SU-DHL-6 (cell line): Measurements from ENCODE around the gene TARBP1.

Experiments
- H2AFZ ChIP-seq: fragments of 200-600 bp; sonication (generic); 2 replicates; pipeline ENCODE4 v1.6.1; 2014; ENCODE audit warnings: low read depth, mild to moderate bottlenecking, moderate library complexity, mixed read lengths, antibody characterized with exemption, low read length; ENCODE audit not compliant: severe bottlenecking
- H3F3A ChIP-seq: fragments of 200-600 bp; shearing (Covaris generic); 2 replicates; pipeline ENCODE4 v1.6.0; 2016; ENCODE audit warnings: antibody characterized with exemption, mild to moderate bottlenecking; ENCODE audit not compliant: insufficient read depth
- H3K27ac ChIP-seq: fragments of 200-600 bp; sonication (generic); 2 replicates; pipeline ENCODE4 v1.5.1; 2016; ENCODE audit warnings: low read depth, mild to moderate bottlenecking, low read length, moderate library complexity, mixed read lengths
- H3K27me3 ChIP-seq: fragments of 200-600 bp; sonication (generic), shearing (Covaris generic); 2 replicates; pipeline ENCODE4 v1.6.0; 2014; ENCODE audit warnings: mild to moderate bottlenecking, low read length
- H3K36me3 ChIP-seq: fragments of 200-600 bp; sonication (generic); 2 replicates; pipeline ENCODE4 v1.6.1; 2014; ENCODE audit warnings: mild to moderate bottlenecking, low read length, mixed read lengths
- H3K4me2 ChIP-seq: fragments of 300-600, 200-600 bp; shearing (Covaris generic), sonication (generic); 2 replicates; pipeline ENCODE4 v1.6.0; 2014; ENCODE audit warnings: low read length, low read depth, mild to moderate bottlenecking; ENCODE audit not compliant: poor library complexity, severe bottlenecking
- H3K4me3 ChIP-seq: fragments of 200-600 bp; sonication (generic); 2 replicates; pipeline ENCODE4 v1.5.1; 2014; ENCODE audit warnings: antibody characterized with exemption, low read length, mild to moderate bottlenecking, mixed read lengths; ENCODE audit not compliant: insufficient read depth, poor library complexity, severe bottlenecking
- H3K79me2 ChIP-seq: fragments of 200-600 bp; sonication (generic); 2 replicates; pipeline ENCODE4 v1.6.1; 2014; ENCODE audit warnings: mild to moderate bottlenecking, low read length, moderate library complexity; ENCODE audit not compliant: insufficient read depth
- H3K9ac ChIP-seq: fragments of 200-600 bp; sonication (generic); 2 replicates; pipeline ENCODE4 v1.7.0; 2014; ENCODE audit warnings: mild to moderate bottlenecking, low read length
- H3K9me2 ChIP-seq: fragments of 200-600 bp; sonication (generic); replicated peaks from 2 replicates; pipeline ENCODE4 v1.6.1; 2014; ENCODE audit warnings: low read length; ENCODE audit not compliant: insufficient read depth
- H3K9me3 ChIP-seq: fragments of 200-600 bp; sonication (generic); 2 replicates; pipeline ENCODE4 v1.6.1; 2014; ENCODE audit warnings: low read length, mixed read lengths; ENCODE audit not compliant: insufficient read depth
- H4K20me1 ChIP-seq: fragments of 200-600 bp; sonication (generic); 2 replicates; pipeline ENCODE4 v1.6.1; 2014; ENCODE audit warnings: low read depth, mild to moderate bottlenecking, antibody characterized with exemption, low read length, moderate library complexity, mixed read lengths
- CTCF ChIP-seq: fragments of 200-600 bp; sonication (generic); IDR thresholded peaks from one replicate; pipeline ENCODE4 v1.5.1; 2017; ENCODE audit warnings: antibody characterized with exemption, mild to moderate bottlenecking, low read length, moderate library complexity; ENCODE audit not compliant: insufficient read depth, poor library complexity, severe bottlenecking
- EZH2phosphoT487 ChIP-seq: fragments of 200-600 bp; sonication (generic), shearing (Covaris generic); conservative IDR thresholded peaks from 2 replicates; pipeline ENCODE4 v1.6.1; 2018; ENCODE audit warnings: mild to moderate bottlenecking, antibody characterized with exemption, low read length, moderate library complexity, mixed read lengths

The TARBP1 gene

GRCh38 chr1:234494049-234494448 lies 15.1 kb upstream of the TARBP1 start:
- no peak for TF ChIP-seq EZH2phosphoT487
- no peak for TF ChIP-seq CTCF
- Histone ChIP-seq H3K79me2 (no peaks in the 10 kb centered on the region), H2AFZ (no peak overlapping the region), H4K20me1 (no peaks in the 10 kb centered on the region), H3K27me3 (no peaks in the 10 kb centered on the region), H3K27ac (no peak overlapping the region), H3K4me3 (no peak overlapping the region), H3F3A (no peaks in the 10 kb centered on the region), H3K36me3 (no peaks in the 10 kb centered on the region), H3K9me2 (no peaks in the 10 kb centered on the region), H3K9me3 (no peaks in the 10 kb centered on the region), H3K4me2 (no peak overlapping the region), H3K9ac (no peak overlapping the region)

- no peak overlapping the region for H3K4me2 ChIP-seq
- H3K27ac ChIP-seq: no peak overlapping the region
- H3K9ac ChIP-seq: no peak overlapping the region
- H2AFZ ChIP-seq: no peak overlapping the region
- H3K9me2 ChIP-seq: no peaks in the 10 kb centered on the region
- no peak overlapping the region for H3K4me3 ChIP-seq
- no peaks in the 10 kb centered on the region for H3K36me3 ChIP-seq
- no peaks in the 10 kb centered on the region for H4K20me1 ChIP-seq
- no peak for TF ChIP-seq CTCF
- H3K27me3 ChIP-seq: no peaks in the 10 kb centered on the region
- H3F3A ChIP-seq: no peaks in the 10 kb centered on the region
- H3K9me3 ChIP-seq: no peaks in the 10 kb centered on the region
- no peaks in the 10 kb centered on the region for H3K79me2 ChIP-seq
Measured at GRCh38 chr1:234490793-234491479, 12.0 kb upstream of the TARBP1 start.

GRCh38 chr1:234489698-234490077 lies 10.7 kb upstream of the TARBP1 start:
- TF ChIP-seq EZH2phosphoT487 (no peak), CTCF (no peak)
- Histone ChIP-seq H3K4me3 (no peak overlapping the region), H3K9me3 (no peaks in the 10 kb centered on the region), H4K20me1 (no peaks in the 10 kb centered on the region), H2AFZ (no peak overlapping the region), H3K9ac (no peak overlapping the region), H3F3A (no peaks in the 10 kb centered on the region), H3K36me3 (no peaks in the 10 kb centered on the region), H3K9me2 (no peaks in the 10 kb centered on the region), H3K27ac (no peak overlapping the region), H3K27me3 (no peaks in the 10 kb centered on the region), H3K4me2 (no peak overlapping the region), H3K79me2 (no peaks in the 10 kb centered on the region)
